ENCODE data around the gene NPHS1.
"Not testable (repeated sequence)": the region's sequence is repeated elsewhere in the genome, so short reads cannot be mapped to it uniquely, and the experiment has no call there.

Gene NPHS1

DNA sequence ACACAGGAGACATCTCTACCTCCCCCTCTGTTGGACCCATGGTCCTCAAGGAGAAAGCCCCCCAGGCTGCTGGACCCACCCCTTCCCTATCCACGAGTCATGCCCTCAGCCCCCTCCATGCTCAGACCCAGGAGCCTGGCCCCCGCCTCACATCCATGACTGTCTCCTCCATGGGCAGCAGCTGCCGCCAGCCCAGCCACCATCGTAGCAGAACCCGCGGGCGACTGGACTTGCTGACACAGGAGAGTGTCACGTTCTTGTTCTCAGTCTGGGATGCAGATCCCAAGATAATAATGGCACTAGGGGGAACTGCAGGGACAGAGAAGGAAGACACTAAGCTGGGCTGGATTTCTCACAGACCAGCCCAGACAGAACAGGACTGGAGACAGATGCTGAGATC, 3.8 kb downstream of the NPHS1 start:
- DNase-seq (ENCODE audit: low spot score), result no peak

GRCh38 chr19:35847911-35848310, 4.4 kb downstream of the NPHS1 start:
- no peak for DNase-seq (ENCODE audit: low spot score)

GRCh38 chr19:35846038-35846668, 6.2 kb downstream of the NPHS1 start:
- DNase-seq (ENCODE audit: low spot score), result no peak

DNA sequence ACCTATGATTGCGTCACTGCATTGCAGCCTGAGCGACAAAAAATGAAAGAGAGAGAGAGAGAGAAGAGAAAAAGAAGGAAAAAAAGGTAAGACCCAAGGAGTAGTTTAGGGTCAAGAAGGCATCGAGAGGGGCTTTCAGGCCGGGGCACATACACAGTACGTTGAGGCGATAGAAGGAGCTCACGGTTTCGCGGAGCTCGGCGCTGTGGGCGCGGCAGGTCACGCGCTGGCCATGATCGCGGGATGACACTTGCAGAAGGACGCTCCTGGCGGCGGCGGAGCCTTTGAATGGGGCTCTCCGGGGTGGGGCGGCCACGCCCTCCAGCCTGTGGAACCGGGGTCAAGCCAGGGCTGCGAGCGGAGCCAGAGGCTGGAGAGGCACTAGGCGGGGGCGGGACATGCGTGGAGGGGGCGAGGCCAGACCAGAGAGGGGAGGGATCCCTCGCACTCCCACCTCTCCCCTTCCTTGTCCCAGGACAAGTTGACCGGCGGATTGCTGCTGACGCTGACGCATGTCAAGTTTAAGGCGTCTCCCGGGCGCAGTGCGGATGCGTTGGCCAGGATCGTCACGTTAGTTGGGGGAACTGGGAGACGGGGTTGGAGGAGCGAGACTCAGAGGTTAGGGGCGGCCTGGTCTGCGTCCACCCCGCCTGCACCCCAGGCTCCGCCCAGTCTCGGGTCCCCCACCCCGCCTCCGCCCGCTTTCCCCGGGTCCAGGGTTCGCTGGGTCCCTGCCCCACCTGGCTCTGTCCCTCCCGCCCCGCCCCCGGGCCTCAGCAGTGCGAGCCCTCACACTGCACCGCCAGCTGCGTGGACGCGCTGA, 6.9 kb downstream of the NPHS1 start:
- DNase-seq (ENCODE audit: low spot score), result no peak

- DNase-seq (ENCODE audit: low spot score), result no peak
These were observed 7.7 kb downstream of the NPHS1 start for GRCh38 chr19:35844482-35845214.

- no peak for DNase-seq (ENCODE audit: low spot score)
These were observed 8.4 kb downstream of the NPHS1 start for GRCh38 chr19:35843676-35844481.

- DNase-seq (ENCODE audit: low spot score), result no peak
These were observed 9.5 kb downstream of the NPHS1 start for GRCh38 chr19:35842666-35843272.

DNA sequence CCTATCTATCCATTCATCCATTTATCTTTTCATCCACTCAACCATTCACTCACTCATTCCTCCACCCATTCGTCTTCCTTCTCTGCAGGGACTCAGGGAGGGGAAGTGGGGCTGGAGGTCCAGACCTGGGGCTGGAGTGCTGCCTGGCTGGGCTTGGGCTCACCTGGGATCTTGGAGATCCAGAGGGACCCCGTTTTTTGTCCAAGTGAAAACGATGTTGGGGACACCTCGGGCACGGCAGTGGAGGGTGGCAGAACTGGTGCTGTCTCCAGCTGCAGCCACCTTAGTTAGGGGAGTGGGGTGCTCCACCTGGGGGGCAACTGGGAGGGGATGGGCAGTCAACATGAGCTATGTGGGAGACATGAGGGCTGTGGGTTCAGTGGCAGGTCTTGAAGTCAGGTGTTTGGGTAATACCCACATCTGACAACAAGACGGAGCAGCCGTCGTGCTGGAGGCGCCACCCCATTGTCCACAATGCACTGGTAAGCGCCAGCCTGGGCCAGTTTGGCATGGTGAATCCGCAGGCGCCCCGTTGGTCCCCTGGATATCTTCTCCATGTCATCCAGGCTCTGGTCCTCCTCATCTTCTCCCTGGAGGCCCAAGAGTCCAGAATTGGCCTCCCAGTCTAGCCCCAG, 10.2 kb downstream of the NPHS1 start:
- DNase-seq (ENCODE audit: low spot score), result no peak

GRCh38 chr19:35836096-35836495, 16.2 kb downstream of the NPHS1 start:
- DNase-seq (ENCODE audit: low spot score), result not testable (repeated sequence)

- DNase-seq (ENCODE audit: low spot score), result no peak
These were observed 18.3 kb downstream of the NPHS1 start for GRCh38 chr19:35833972-35834371.

DNA sequence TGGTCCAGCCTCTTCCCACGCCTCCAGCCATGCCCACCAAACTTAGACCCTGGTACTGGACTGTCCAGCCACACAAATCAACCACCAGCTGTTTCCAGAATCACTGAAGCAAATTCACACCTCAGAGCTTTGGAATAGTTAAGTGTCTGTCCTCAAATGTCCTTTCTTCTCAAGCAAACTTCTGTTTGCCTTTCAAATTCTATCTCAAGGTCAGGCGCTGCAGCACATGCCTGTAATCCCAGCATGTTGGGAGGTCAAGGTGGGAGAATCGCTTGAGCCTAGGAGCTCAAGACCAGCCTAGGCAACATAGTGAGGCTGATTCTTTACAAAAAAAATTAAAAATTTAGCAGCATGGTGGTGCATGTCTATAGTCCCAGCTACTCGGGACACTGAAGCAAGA, 20.2 kb downstream of the NPHS1 start:
- DNase-seq (ENCODE audit: low spot score), result no peak

GRCh38 chr19:35830986-35831385, 21.3 kb downstream of the NPHS1 start:
- no peak for DNase-seq (ENCODE audit: low spot score)

DNA sequence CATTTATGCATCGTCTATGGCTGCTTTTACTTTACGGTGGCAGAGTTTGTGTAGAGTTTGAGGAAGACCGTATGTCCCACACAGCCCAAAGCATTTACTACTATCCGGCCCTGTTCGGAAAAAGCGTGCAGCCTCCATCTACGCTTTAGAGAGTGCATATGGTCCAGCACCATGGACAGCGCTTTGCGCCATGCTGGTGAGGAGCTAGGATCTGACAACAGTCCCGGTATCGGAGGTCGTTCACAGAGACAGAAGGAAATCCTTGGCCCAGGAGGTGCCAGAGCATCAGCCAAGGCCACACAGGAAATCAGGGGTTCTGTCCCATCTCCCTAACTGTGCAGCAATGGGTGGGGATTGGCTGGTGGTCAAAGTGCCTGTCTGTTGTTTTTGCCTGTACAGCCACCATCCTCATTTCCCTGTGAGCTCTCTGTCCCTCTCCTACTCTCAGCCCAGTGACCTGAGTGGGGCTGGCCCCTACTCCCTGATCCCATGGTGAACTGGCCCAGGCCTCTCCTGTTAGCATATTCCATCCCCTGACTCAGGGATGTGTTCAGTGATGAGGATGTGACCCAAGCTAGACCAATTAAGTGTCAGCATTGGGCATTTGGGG, 23.5 kb downstream of the NPHS1 start:
- DNase-seq (ENCODE audit: low spot score), result peak; percentile 79

DNA sequence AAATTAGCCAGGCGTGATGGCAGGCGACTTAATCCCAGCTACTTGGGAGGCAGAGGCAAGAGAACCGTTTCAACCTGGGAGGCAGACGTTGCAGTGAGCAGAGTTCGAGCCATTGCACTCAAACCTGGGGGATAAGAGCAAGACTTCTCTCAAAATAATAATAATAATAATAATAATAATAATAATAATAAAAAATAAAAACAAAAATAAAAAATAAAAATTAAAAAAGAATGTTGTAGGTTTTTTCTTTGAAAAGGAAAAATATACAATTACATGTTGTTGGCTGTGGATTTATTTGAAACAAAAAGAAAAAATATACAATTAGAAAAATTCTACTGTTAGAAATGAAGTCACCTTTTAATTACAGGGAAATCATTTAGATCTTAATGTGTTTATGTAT, 28.2 kb downstream of the NPHS1 start:
- DNase-seq (ENCODE audit: low spot score), result no peak

DNA sequence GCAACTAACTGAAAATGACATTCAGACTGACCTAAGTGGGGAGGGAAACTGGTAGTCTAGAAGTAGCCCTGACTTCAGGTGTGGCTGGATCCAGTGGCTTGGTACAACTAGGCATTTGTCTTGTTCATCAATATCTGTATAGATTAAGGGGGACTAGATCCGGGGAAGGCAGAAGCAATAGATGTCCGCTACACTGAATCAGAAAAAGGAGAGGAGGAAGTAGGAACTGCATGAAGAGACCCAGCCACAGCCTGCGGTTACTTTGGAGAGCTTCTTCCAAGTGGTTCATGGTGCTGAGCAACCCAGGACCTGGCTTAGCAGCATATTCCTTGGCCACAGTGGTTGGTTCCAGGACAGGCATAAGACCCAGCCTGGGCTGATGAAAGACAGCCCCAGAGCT, 29.7 kb downstream of the NPHS1 start:
- DNase-seq (ENCODE audit: low spot score), result no peak

DNA sequence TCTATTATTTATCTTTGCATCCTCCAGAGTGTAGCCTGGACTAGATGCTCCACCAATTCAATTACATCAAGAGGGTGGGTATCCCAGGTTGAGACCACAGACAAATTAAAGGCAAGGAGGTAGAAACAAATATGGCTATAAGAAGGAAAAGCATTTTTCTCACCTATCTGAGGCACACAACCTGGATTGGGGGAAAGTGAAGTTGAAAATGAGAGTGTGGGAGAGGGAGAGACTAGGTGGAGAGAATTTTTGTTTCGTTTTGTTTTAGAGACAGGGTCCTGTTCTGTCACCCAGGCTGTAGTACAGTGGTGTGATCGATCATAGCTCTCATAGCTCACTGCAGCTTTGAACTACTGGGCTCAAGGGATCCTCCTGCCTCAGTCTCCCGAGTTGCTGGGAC, 33.9 kb downstream of the NPHS1 start:
- DNase-seq (ENCODE audit: low spot score), result no peak

DNA sequence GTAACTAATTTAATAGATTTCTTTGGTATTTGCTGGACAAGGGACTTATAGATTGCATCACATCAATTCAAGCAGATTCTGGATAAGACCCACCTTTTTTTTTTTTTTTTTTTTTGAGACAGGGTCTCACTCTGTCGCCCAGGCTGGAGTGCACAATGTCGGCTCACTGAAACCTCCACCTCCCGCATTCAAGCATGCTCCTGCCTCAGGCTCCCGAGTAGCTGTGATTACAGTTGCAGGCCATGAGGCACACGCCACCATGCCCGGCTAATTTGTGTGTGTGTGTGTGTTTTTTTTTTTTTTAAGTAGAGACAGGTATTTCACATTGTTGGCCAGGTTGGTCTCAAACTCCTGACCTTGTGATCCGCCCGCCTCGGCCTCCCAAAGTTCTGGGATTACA, 35.5 kb downstream of the NPHS1 start:
- no peak for DNase-seq (ENCODE audit: low spot score)

DNA sequence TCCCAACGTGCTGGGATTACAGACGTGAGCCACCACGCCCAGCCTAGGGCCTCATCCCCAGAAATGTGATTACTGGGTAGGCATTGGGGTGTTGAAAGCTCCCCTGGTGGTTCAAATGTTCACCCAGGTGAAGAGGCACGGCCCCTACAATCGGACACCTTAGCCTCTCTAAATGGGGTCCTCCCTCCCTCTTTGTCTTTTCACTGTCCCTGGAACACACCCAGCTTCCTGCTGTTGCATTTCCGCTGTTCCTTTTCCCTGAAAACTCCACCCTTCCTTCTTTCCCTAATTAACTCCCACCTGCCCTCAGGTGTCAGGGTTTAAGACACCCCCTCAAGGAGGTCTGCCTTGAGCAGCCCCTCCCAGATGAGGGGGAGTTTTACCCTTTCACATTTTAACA, 36.0 kb downstream of the NPHS1 start:
- no peak for DNase-seq (ENCODE audit: low spot score)

- no peak for DNase-seq (ENCODE audit: low spot score)
These were observed 39.0 kb downstream of the NPHS1 start for GRCh38 chr19:35813043-35813890.
